ENCODE results near the gene IPO9.
A peak's percentile ranks its signal among the peaks of the same experiment; 100 is the strongest.

DNA sequence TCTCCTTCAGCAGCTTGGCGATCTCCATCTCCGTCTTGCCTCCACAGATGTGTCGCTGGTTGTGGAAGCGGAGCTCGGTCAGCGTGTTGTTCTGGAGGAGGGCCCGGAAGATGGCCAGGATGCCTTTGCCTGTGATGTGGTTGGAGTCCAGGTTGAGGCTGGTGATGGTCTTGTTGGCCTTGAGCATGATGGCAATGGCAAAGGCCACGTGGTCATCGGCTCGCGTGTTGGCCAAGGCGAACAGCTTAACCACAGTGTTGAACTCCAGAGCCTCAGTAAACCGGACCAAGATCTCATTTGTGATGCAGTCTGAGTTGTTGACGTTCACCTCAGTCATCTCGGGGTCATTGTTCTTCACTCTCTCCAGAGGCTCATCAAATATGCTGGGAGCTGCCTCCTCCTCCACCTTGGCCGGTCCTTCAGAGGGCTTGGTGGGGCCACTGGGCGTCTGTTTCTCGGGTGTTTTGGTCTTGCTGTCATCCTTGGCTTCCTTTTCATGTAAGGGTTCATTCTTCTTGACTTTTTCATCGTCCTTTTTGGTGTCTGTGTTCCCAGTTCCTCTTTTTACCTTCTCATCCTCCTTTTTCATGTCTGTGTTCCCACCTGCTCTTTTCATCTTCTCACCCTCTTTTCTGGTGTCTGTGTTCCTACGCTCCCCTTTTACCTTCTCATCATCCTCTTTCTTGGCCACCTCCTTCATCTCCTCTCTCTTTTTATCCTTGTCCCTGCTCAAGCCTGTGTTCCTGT lies 70.9 kb downstream of the IPO9 start:
- TF ChIP-seq, protein P1, sequence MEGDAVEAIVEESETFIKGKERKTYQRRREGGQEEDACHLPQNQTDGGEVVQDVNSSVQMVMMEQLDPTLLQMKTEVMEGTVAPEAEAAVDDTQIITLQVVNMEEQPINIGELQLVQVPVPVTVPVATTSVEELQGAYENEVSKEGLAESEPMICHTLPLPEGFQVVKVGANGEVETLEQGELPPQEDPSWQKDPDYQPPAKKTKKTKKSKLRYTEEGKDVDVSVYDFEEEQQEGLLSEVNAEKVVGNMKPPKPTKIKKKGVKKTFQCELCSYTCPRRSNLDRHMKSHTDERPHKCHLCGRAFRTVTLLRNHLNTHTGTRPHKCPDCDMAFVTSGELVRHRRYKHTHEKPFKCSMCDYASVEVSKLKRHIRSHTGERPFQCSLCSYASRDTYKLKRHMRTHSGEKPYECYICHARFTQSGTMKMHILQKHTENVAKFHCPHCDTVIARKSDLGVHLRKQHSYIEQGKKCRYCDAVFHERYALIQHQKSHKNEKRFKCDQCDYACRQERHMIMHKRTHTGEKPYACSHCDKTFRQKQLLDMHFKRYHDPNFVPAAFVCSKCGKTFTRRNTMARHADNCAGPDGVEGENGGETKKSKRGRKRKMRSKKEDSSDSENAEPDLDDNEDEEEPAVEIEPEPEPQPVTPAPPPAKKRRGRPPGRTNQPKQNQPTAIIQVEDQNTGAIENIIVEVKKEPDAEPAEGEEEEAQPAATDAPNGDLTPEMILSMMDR (IDR thresholded peaks at IDR 0.05) = no peak
- no peak for TF ChIP-seq EP300 (IDR thresholded peaks at IDR 0.05)
- TF ChIP-seq POLR2AphosphoS5 (IDR thresholded peaks at IDR 0.05) = peak in 2 of 4 donors; percentile 34 to 40

Data from sigmoid colon (tissue), 4 donors.